ENCODE results near the gene C1QL4.

GRCh38 chr12:49355913-49356312 lies 18.9 kb upstream of the C1QL4 start:
- TF ChIP-seq CTCF (IDR thresholded peaks at IDR 0.05) (no peak), EZH2 (IDR thresholded peaks at IDR 0.05; ENCODE audit: borderline replicate concordance, insufficient read depth, low read depth, low read length, poor library complexity, severe bottlenecking) (no peak)
